Gastrocnemius medialis (tissue), 4 donors: ENCODE data around the gene SENP1. TPM values are rescaled to one million over a fixed set of nuclear protein-coding genes. Genes with fewer than 3 reads are reported as not detected.

Source experiments
- ATAC-seq, 2 donors: fragments of 150-250 bp; one replicate each; pipeline ENCODE4 v1.9.1; 2016
- DNase-seq, 2 donors: peaks; one replicate each; pipeline ENCODE4 v3.0.0-alpha.2; 2019
- H3K27ac ChIP-seq, 4 donors: fragments of 200-600 bp; sonication (generic); 1 replicate in 1 of 4; 2 replicates in 3 of 4; pipeline ENCODE4 v1.5.1; 2016 to 2018; ENCODE audit warnings: mild to moderate bottlenecking in 2 of 4, moderate library complexity in 1 of 4
- H3K27me3 ChIP-seq, 3 donors: fragments of 200-600 bp; sonication (generic) in 2 of 3; 1 replicate in 1 of 3; 2 replicates in 2 of 3; pipeline versions ENCODE4 v1.5.1 to v1.6.0; 2016 to 2019; ENCODE audit warnings: mild to moderate bottlenecking in 1 of 3, moderate library complexity in 1 of 3
- H3K36me3 ChIP-seq, 2 donors: fragments of 200-600 bp; sonication (generic) in 1 of 2; one replicate each; pipeline ENCODE4 v1.5.1; 2017 to 2018
- H3K4me1 ChIP-seq, 2 donors: fragments of 200-600 bp; sonication (generic) in 1 of 2; one replicate each; pipeline ENCODE4 v1.5.1; 2016 to 2017; ENCODE audit warnings: mild to moderate bottlenecking in 2 of 2
- H3K4me3 ChIP-seq, 4 donors: fragments of 200-600 bp; sonication (generic) in 3 of 4; 1 replicate in 1 of 4; 2 replicates in 3 of 4; pipeline ENCODE4 v1.5.1; 2016 to 2019; ENCODE audit warnings: mild to moderate bottlenecking in 2 of 4
- H3K9me3 ChIP-seq, 3 donors: fragments of 200-600 bp; sonication (generic) in 2 of 3; 1 replicate in 1 of 3; 2 replicates in 2 of 3; pipeline ENCODE4 v1.5.1; 2016 to 2019
- POLR2A ChIP-seq, 2 donors: fragments of 450-650 bp; IDR thresholded peaks; one replicate each; pipeline ENCODE4 v1.6.1; 2017; ENCODE audit warnings: antibody characterized with exemption in 2 of 2, mild to moderate bottlenecking in 2 of 2, moderate library complexity in 2 of 2
- in situ Hi-C, 4 donors: fragments of 200-750 bp; cut with MboI; loops; one replicate each; pipeline versions ENCODE4 v1.15.0 to v1.8.0; 2017; ENCODE audit warnings: low sequenced_read_pairs in 4 of 4
- intact Hi-C: fragments of 100-400 bp; cut with DNase I; formaldehyde crosslinking; loops from one replicate; pipeline ENCODE4 v1.15.1; 2023; ENCODE audit warnings: low total_unique reads
- total RNA-seq, 4 donors: library from RNA; depleted of rRNA; stranded (reverse); fragments of >200 nt; gene quantifications; one replicate each; pipeline versions ENCODE4 v1.1.0 to v1.2.3, GENCODE V29; 2016
- TF ChIP-seq, protein P1 (sequence below), 5 experiments: fragments of 450-650 bp in 3 of 5; fragments of 200-600 bp in 2 of 5; sonication (generic) in 2 of 5; IDR thresholded peaks in 4 of 5; conservative IDR thresholded peaks in 1 of 5; 1 replicate in 4 of 5; 2 replicates in 1 of 5; pipeline ENCODE4 v1.5.1; 2016 to 2019; ENCODE audit warnings: antibody characterized with exemption in 5 of 5, mild to moderate bottlenecking in 3 of 5, moderate library complexity in 3 of 5

SENP1 gene
- total RNA-seq, 4 donors from 2014 or later = 8.7 to 19.1 (median 13.1) TPM

DNA sequence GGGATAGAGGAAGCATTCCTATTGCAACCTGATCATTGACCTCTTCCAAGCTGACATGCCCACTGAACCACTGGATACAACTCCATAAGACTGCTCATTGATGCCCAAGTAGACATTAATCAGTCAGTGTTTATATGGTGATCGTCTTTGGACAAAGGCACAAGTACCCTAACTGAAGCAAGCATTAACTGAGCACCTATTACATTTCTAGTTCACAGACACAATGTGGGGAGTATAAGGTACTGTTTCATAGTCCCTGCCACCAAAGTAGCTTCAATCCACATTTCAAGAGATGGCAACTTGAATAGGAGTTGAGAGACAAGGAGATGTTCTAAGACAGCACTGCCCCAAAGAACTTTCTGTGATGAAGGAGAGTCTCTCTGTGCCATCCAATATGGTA lies 90.8 kb downstream of the SENP1 start:
- intact Hi-C loops = no loop called here
- no peak for ATAC-seq

DNA sequence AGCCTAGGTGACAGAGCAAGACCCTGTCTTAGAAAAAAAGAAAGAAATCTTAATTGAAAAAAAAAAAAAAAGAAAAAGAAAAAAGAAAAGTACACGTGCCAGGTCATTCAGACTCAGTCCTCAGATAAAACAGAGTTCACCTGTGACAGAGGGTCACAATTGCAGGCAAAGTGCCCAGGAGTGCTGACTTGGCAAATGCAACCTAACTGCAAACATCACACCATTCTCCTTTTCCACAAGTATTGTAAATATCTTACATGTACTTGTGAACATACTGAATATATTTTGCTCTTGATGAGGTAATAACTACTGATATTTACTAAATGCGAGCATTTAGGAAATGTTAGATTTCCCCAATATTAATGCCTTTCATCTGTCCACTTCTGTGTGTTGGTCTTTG lies 92.6 kb downstream of the SENP1 start:
- no peaks in the 10 kb centered on the region for H3K27me3 ChIP-seq
- no peak for TF ChIP-seq POLR2A (IDR thresholded peaks at IDR 0.05)
- TF ChIP-seq, protein P1, sequence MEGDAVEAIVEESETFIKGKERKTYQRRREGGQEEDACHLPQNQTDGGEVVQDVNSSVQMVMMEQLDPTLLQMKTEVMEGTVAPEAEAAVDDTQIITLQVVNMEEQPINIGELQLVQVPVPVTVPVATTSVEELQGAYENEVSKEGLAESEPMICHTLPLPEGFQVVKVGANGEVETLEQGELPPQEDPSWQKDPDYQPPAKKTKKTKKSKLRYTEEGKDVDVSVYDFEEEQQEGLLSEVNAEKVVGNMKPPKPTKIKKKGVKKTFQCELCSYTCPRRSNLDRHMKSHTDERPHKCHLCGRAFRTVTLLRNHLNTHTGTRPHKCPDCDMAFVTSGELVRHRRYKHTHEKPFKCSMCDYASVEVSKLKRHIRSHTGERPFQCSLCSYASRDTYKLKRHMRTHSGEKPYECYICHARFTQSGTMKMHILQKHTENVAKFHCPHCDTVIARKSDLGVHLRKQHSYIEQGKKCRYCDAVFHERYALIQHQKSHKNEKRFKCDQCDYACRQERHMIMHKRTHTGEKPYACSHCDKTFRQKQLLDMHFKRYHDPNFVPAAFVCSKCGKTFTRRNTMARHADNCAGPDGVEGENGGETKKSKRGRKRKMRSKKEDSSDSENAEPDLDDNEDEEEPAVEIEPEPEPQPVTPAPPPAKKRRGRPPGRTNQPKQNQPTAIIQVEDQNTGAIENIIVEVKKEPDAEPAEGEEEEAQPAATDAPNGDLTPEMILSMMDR (IDR thresholded peaks at IDR 0.05 in 4 of 5, conservative IDR thresholded peaks at IDR 0.05 in 1 of 5) = no peak
- in situ Hi-C loops = no loop called here

More for the DNA sequence above, 90.8 kb downstream of the SENP1 start:
- no peak overlapping the region for H3K4me3 ChIP-seq
- TF ChIP-seq, protein P1 (IDR thresholded peaks at IDR 0.05 in 4 of 5, conservative IDR thresholded peaks at IDR 0.05 in 1 of 5) = no peak
- TF ChIP-seq POLR2A (IDR thresholded peaks at IDR 0.05) = no peak
- no peaks in the 10 kb centered on the region for H3K27me3 ChIP-seq
- H3K27ac ChIP-seq = no peak overlapping the region
- in situ Hi-C loops = no loop called here
- no peaks in the 10 kb centered on the region for H3K4me1 ChIP-seq
- no peaks in the 10 kb centered on the region for H3K9me3 ChIP-seq
- DNase-seq = no peak
- H3K36me3 ChIP-seq = no peaks in the 10 kb centered on the region

DNA sequence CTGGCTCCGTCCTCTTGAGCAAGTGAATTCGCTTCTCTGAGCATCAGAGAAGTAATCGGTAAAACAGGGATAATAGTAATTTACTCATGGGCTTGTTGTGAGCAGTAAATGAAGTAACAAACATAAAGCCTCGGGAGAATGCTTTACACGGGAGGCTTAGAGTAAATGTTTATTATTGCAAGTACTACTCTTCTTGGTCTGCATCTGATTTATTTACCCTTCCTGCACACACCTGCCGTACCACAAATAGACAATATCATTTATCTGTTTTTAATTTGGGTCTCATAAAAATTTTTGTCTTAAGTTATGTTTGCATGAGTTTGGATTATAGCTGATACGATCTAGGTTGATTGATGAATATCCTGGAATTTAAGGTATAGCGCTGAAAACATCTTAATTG lies 93.8 kb downstream of the SENP1 start:
- in situ Hi-C loops (no loop called here), intact Hi-C loops (no loop called here)
- H3K27ac ChIP-seq = no peak overlapping the region
- no peak overlapping the region for H3K4me3 ChIP-seq
- peaks cover 0 to 4% (median 0%) of the 10 kb centered on the region in 3 donors for H3K27me3 ChIP-seq
- no peaks in the 10 kb centered on the region for H3K4me1 ChIP-seq
- DNase-seq (no peak), ATAC-seq (no peak)
- TF ChIP-seq POLR2A (IDR thresholded peaks at IDR 0.05) = no peak
- TF ChIP-seq, protein P1 (IDR thresholded peaks at IDR 0.05 in 4 of 5, conservative IDR thresholded peaks at IDR 0.05 in 1 of 5) = no peak
- no peaks in the 10 kb centered on the region for H3K36me3 ChIP-seq
- H3K9me3 ChIP-seq = no peaks in the 10 kb centered on the region

More for the DNA sequence above, 92.6 kb downstream of the SENP1 start:
- no peaks in the 10 kb centered on the region for H3K36me3 ChIP-seq
- no peaks in the 10 kb centered on the region for H3K9me3 ChIP-seq
- intact Hi-C loops = no loop called here
- H3K27ac ChIP-seq = no peak overlapping the region
- no peaks in the 10 kb centered on the region for H3K4me1 ChIP-seq
- no peak overlapping the region for H3K4me3 ChIP-seq
- DNase-seq (no peak), ATAC-seq (no peak)

DNA sequence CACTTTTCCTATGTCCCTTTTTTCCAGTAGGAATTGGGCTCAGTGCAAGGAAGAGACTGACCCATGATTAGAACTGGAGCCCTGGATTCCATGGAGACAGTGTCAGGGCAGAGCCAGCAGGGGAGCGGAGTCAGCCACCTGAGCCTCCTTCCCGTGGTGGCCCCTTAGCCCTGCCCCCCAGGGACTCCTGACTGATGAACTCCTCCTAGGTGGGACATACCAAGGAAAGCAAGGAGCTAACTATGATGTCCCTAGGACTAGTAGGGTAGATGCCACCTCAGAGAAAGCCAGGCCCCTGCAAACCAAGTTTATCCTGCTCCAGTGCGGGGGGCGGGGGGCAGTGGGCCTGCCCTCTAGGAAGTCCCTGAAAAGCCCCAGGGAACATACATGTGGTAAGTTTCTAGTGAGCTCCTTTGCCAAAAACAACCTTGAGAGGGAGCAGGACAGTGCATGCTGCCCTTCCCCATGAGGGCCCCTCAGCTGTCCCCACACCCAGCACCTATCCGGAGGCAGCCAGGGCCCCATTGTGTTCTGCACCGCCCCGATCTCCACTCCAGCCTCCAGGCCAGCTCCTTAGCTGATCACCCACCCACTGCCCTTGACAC lies 95.4 kb downstream of the SENP1 start:
- H3K27ac ChIP-seq = no peak overlapping the region
- no peaks in the 10 kb centered on the region for H3K9me3 ChIP-seq
- peaks cover 11 to 16% (median 11%) of the 10 kb centered on the region in 3 donors for H3K27me3 ChIP-seq
- H3K4me3 ChIP-seq = no peak overlapping the region
- in situ Hi-C loops = no loop called here
- no peaks in the 10 kb centered on the region for H3K4me1 ChIP-seq
- ATAC-seq (no peak), DNase-seq (no peak)
- intact Hi-C loops = no loop called here
- TF ChIP-seq, protein P1 (IDR thresholded peaks at IDR 0.05 in 4 of 5, conservative IDR thresholded peaks at IDR 0.05 in 1 of 5) = no peak
- TF ChIP-seq POLR2A (IDR thresholded peaks at IDR 0.05) = no peak
- H3K36me3 ChIP-seq = no peaks in the 10 kb centered on the region

DNA sequence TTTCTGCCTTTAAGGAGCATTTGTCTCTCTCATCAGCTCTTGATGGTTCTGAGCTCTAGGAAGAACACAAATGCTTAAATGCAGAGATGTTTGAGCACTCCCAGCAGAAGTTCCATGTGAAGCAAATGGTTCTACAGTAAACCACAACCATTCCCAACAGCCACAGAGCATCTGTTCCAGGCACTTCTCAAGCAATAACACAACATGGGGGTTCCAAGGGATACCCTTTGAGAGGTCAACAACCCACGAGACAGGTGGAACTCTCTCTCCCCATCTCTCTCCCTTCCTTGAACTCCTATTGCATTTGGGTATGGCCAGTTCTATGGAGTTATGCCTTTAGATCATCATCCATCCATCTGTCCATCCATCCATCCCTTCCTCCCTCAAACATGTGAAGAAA lies 96.4 kb downstream of the SENP1 start:
- intact Hi-C loops = no loop called here
- Histone ChIP-seq H3K27ac (no peak overlapping the region), H3K36me3 (no peaks in the 10 kb centered on the region), H3K4me3 (no peak overlapping the region), H3K4me1 (peaks cover 6 to 7% of the 10 kb centered on the region in 2 donors), H3K9me3 (no peaks in the 10 kb centered on the region), H3K27me3 (peaks cover 21 to 26% (median 21%) of the 10 kb centered on the region in 3 donors)
- in situ Hi-C loops = no loop called here
- DNase-seq (no peak), ATAC-seq (no peak)
- TF ChIP-seq POLR2A (IDR thresholded peaks at IDR 0.05) = no peak
- TF ChIP-seq, protein P1 (IDR thresholded peaks at IDR 0.05 in 4 of 5, conservative IDR thresholded peaks at IDR 0.05 in 1 of 5) = no peak
